HG02884 (cell line): ENCODE data around the gene PIK3CD.
"Not testable (repeated sequence)": the region's sequence is repeated elsewhere in the genome, so short reads cannot be mapped to it uniquely, and the experiment has no call there.

Source experiments
- ATAC-seq: cut with Tn5 transposase; IDR thresholded peaks from one replicate; pipeline ENCODE4 v1.9.1; 2021; ENCODE audit warnings: mild to moderate bottlenecking, moderate library complexity; ENCODE audit not compliant: unreplicated experiment

Gene PIK3CD

DNA sequence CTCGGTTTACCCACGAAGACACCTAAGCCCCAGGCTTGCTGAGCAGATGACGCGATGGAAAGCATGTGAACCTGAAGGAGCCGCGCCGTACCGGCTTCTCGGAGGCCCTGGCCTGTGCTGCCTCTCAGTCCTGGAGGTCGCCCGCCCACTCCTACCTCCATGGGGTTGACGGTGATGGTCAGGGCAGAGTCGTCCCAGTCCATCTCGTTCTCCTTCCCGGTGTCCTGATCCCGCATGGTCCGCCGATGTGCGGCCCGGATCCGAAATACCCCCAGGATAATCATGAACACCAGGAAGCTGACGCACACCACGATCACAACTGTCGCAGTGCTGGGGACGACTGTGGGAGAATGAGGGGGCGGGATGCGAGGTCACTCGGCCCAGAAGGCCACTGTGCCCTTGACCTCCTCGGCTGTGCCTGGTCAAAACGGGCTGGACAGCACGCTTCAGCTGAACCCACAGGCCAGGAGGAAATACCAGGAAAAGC lies 79.6 kb downstream of the PIK3CD start:
- no peak for ATAC-seq

DNA sequence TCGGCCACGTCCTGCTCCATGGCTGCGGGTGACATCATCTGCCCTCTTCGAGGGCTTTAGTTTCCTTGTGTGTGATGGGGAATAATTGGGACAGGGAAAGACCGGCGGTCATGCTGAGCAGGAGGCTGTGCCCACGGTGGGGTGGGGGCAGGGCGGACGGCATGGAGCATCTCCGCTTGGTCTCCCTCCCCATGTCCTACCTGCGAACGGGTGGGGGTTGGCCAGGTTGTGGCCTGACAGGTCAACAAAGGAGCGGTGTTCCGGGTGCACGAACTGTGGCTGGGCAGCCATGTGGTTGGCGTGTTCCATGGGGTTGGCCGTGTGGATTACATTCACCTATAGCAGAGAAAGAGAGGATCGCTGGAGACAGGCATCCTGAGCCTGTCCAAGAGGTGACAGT lies 80.0 kb downstream of the PIK3CD start:
- ATAC-seq: no peak

DNA sequence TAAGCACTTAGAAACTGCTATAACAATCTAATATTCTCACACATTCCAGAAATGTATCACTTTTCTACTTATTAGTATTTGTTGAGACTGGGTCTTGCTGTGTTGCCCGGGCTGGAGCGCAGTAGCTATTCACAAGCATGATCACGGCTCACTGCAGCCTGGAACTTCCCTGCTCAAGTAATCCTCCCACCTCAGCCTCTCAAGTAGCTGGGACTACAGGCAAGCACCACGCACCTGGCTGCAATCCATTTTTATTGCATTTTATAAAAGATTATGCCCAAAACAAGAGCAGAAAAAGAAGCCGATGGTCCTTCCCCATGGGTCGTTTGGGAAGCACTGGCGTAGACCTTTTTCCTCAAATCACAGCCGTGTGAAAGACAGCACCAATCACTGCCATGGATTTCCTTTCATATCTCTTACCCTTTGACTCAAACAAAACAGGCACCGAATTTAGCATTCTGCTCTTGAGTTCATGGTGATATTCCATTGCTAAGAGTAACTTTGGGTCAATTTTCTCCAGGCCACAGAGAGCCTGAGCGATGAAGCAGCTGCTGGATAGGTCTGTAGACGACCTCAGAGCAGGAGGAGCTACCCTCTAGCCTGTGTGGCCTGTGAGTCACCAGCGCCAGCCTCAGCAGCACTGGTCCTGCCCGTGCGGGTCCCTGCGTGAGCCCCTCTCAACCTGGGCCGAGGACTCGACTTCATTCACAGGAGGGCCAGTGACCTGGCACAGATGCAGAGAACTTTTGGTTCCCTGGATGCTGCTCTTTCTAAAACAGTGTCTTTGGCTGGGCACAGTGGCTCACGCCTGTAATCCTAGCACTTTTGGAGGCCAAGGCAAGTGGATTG lies 80.8 kb downstream of the PIK3CD start:
- ATAC-seq: no peak

- no peak for ATAC-seq
These were observed 81.7 kb downstream of the PIK3CD start for GRCh38 chr1:9733160-9733789.

- ATAC-seq: no peak
These were observed 84.3 kb downstream of the PIK3CD start for GRCh38 chr1:9735800-9736199.

DNA sequence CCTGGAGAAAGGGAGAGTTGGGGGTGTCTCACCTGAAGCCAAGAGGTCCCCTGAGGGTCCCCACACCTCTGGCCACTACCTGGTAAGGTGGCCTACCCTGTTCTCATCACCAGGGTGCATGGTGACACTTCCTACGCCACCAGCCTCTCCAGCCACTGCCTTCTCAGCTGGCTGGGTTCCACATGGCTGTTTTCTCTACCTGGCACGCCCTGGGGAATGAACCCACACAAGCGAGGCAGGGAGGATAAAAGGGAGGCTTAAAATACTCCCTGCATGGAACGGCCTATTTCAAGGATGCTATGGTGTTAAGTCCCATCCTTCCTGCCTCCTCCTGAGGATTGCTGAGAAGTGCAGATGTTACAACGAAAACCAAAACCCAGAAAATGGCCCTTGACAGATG lies 84.7 kb downstream of the PIK3CD start:
- no peak for ATAC-seq

- no peak for ATAC-seq
These were observed 85.5 kb downstream of the PIK3CD start for GRCh38 chr1:9737057-9737456.

DNA sequence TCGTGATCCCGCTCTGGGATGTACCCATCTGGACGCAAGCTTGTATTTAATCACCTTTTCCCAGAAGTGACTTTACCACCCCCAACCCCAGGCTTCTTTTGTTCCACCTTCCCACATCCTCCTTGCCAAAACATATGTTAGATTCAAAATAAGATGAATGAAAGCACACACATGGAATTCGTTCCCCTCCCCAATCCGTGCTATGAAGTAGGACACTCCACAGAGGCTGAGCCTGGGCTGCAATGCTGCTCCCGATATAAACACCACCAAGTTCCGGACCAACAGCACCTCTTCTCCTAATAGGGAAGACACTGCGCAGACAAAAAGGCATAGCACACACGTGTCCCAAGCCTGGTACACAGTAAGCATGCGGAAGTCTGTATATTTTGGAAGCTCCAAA lies 86.1 kb downstream of the PIK3CD start:
- no peak for ATAC-seq

DNA sequence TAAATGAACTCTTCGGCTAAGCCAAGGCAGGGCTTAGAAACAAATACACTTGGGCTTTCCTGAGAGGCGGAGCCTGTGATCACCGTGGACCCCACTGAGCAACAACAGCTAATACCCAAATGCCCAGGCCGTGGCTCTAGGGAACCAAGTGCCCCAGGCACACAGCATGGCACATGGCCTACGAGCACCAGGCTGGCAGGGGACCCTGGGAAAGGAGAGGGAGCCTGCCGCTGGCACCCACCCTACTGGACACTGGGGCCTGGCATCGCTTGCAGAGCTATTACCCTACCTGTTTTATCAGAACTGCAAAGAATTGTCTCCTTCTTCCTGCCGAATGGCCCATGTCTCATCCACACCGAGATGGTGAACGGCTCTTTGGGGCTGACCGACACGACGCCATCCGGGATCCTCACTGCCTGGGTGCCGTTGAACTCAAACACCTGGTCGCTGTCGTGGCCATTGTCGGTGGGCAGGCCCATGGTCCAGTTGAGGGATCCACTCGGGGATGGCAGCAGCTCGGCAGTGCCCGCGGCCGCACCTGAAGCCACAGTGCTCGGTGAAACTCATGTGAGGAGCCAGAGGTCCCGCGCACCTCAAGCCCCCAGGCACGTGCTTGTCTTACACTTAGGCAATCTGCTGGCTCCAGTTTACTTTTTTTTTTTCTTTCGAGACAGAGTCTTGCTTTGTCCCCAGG lies 92.7 kb downstream of the PIK3CD start:
- no peak for ATAC-seq

GRCh38 chr1:9746211-9746610 lies 94.7 kb downstream of the PIK3CD start:
- no peak for ATAC-seq

DNA sequence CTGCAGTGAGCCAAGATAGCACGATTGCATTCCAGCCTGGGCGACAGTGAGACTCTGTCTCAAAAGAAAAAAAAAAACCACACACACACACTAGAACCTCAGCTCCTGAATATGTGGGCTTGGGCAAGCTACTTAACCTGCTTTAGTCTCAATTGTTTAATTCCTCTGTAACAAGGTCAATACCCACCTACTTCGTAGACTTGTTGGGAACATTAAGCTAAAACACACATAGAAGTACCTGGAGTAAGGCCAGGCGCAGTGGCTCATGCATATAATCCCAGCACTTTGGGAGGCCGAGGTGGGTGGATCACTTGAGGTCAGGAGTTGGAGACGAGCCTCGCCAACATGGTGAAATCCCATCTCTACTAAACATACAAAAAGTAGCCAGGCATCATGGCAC lies 95.1 kb downstream of the PIK3CD start:
- ATAC-seq: no peak

- ATAC-seq: not testable (repeated sequence)
These were observed 96.9 kb downstream of the PIK3CD start for GRCh38 chr1:9748391-9748790.

- no peak for ATAC-seq
These were observed 97.8 kb downstream of the PIK3CD start for GRCh38 chr1:9749361-9749760.

GRCh38 chr1:9751971-9752370 lies 100.4 kb downstream of the PIK3CD start:
- ATAC-seq: no peak

- no peak for ATAC-seq
These were observed 101.6 kb downstream of the PIK3CD start for GRCh38 chr1:9753121-9753531.

- ATAC-seq: no peak
These were observed 104.0 kb downstream of the PIK3CD start for GRCh38 chr1:9755441-9755995.

DNA sequence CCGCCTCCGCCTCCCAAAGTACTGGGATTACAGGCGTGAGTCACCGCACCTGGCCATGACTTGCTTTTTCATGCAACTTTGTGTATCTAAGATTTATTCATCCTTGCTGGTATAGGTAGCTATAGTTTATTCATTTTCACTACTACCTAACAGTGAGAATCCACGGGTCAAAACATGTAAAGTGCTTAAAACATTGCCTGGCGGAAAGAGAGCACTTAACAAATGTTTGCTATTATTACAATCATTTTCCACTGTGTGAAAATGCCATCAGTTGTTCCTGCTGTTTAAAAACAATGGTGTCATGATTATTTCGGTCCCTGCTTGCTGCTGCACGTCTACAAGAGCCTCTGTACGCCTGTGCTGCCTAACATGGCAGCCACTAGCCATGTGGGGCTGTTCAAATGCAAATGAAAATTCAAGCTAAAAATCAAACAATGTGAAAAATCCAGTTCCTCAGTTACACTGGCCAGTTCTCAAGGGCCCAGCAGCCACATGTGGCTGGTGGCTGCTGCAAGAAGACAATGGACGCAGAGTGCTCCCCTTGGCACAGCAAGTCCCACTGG lies 107.1 kb downstream of the PIK3CD start:
- ATAC-seq: no peak

GRCh38 chr1:9759939-9760338 lies 108.4 kb downstream of the PIK3CD start:
- no peak for ATAC-seq

DNA sequence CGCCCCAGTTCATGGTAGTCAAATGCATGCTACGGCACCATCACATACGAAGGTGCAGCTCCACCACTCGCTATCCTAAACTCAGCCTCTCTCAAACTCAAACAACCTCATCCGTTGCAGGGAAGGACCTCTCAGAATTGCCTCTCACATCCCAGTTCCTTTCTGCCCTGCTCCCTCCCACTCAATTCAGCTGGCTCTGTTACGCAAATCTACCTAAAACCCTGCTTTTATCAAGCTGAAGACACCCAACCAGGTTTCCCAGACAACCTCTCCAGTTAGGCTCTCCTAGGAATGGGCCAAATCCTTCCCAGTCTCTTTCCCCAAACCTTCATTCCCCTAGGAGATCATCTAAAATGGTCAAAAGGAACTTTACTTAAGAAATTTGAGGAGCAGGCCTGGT lies 109.3 kb downstream of the PIK3CD start:
- ATAC-seq: no peak

- ATAC-seq: no peak
These were observed 110.3 kb downstream of the PIK3CD start for GRCh38 chr1:9761855-9762254.

- ATAC-seq: not testable (repeated sequence)
These were observed 110.9 kb downstream of the PIK3CD start for GRCh38 chr1:9762446-9762845.
